ENCODE results near the gene RALGPS1.

DNA sequence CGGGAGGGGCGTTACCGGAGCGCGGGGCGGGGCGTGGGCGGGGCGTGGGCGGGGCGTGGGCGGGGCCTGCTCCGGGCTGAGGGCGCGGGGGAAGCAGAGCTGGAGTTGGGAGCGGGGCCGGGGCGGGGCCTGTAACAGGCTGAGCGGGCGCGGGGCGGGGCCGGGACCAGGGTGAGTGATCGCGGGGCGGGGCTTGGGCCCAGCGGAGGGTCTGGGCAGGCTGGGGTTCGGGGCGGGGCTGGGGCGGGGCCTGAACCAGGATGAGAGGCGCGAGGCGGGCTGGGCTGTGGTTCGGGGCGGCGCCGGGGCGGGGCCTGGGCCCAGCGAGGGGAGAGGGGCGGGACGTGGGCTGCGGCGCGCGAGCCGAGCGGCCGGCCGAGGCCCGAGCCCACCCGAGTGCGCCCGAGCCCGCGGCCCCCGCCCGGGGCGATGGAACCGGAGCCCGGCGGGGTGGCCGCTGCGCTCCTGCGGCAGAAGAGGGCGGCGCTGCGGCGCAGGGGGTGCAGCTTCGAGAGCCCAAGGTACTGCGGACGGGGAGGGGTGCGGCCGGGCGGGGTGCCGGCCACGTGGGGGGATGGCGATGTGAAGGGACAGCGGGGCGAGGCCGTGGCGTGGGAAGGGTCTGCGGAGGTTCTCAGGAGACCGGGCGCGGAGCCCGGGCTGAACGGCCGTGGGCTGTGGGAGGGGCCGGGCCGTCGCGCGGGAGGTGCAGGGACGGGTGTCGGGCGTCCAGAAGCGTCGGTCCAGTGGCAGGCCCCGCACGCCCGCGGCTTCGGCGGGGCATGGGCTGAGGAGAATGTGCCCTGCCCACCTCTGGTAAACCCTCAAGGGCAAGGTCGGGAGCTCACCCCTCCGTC, 310.5 kb downstream of the RALGPS1 start:
- TF ChIP-seq, protein P1, sequence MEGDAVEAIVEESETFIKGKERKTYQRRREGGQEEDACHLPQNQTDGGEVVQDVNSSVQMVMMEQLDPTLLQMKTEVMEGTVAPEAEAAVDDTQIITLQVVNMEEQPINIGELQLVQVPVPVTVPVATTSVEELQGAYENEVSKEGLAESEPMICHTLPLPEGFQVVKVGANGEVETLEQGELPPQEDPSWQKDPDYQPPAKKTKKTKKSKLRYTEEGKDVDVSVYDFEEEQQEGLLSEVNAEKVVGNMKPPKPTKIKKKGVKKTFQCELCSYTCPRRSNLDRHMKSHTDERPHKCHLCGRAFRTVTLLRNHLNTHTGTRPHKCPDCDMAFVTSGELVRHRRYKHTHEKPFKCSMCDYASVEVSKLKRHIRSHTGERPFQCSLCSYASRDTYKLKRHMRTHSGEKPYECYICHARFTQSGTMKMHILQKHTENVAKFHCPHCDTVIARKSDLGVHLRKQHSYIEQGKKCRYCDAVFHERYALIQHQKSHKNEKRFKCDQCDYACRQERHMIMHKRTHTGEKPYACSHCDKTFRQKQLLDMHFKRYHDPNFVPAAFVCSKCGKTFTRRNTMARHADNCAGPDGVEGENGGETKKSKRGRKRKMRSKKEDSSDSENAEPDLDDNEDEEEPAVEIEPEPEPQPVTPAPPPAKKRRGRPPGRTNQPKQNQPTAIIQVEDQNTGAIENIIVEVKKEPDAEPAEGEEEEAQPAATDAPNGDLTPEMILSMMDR (IDR thresholded peaks at IDR 0.05): peak in 2 of 7 experiments; percentile 11 to 14
- peak in 1 of 3 donors; percentile 8 for TF ChIP-seq POLR2A (IDR thresholded peaks at IDR 0.05)
